PC-3 (cell line): ENCODE results near the gene KIFC1. TPM values are rescaled to one million over a fixed set of nuclear protein-coding genes. Genes with fewer than 3 reads are reported as not detected.

Source experiments
- ATAC-seq: fragments of 200-7000 bp; cut with Tn5 transposase; 2 replicates; pipeline ENCODE4 v1.9.1; 2020; ENCODE audit warnings: mild to moderate bottlenecking, moderate library complexity
- BruUV-seq: library from RNA; stranded (reverse); fragments of 400-500 nt; replicated peaks from 2 replicates; lab custom pipeline; 2021; lab: Mats Ljungman, UMichigan
- CTCF ChIA-PET: fragments of 300-600 bp; sonication (Branson Sonifier 250); formaldehyde crosslinking; loops from one replicate; lab custom pipeline; 2022; ENCODE audit warnings: antibody characterized with exemption; lab: Charles Lee
- POLR2A ChIA-PET: fragments of 300-600 bp; sonication (Branson Sonifier 250); formaldehyde crosslinking; loops from one replicate; lab custom pipeline; 2022; ENCODE audit warnings: antibody characterized with exemption; ENCODE audit not compliant: unreplicated experiment; lab: Charles Lee
- DNase-seq: peaks from one replicate; pipeline ENCODE4 v3.0.0-alpha.2; 2015
- H2AFZ ChIP-seq: fragments of 300-600 bp; sonication (generic); 2 replicates; pipeline ENCODE4 v1.6.0; 2016; ENCODE audit warnings: antibody characterized with exemption, low read length
- H3F3A ChIP-seq: fragments of 300-600 bp; sonication (generic); one replicate; pipeline ENCODE4 v1.6.0; 2017; ENCODE audit warnings: antibody characterized with exemption, low read length, control low read depth, mild to moderate bottlenecking; ENCODE audit not compliant: unreplicated experiment
- H3K27ac ChIP-seq: fragments of 300-600 bp; sonication (generic); 2 replicates; pipeline ENCODE4 v1.5.1; 2016; ENCODE audit warnings: mild to moderate bottlenecking, low read length
- H3K27me3 ChIP-seq: fragments of 300-600 bp; sonication (generic); 2 replicates; pipeline ENCODE4 v1.6.1; 2016; ENCODE audit warnings: low read length, mixed read lengths
- H3K36me3 ChIP-seq: fragments of 300-600 bp; sonication (generic); 2 replicates; pipeline ENCODE4 v1.6.1; 2016; ENCODE audit warnings: low read depth, mixed run types, low read length, mixed read lengths
- H3K4me1 ChIP-seq: fragments of 300-600 bp; sonication (generic); 2 replicates; pipeline ENCODE4 v1.5.1; 2016; ENCODE audit warnings: low read length; ENCODE audit not compliant: insufficient read depth
- H3K4me2 ChIP-seq: fragments of 300-600 bp; sonication (generic); 2 replicates; pipeline ENCODE4 v1.6.0; 2016; ENCODE audit warnings: low read length
- H3K4me3 ChIP-seq: fragments of 300-600 bp; sonication (generic); 2 replicates; pipeline ENCODE4 v1.5.1; 2016; ENCODE audit warnings: mild to moderate bottlenecking, low read length, mixed read lengths
- H3K79me2 ChIP-seq: fragments of 300-600 bp; sonication (generic); 2 replicates; pipeline ENCODE4 v1.6.1; 2017; ENCODE audit warnings: low read length, mixed read lengths
- H3K9ac ChIP-seq: fragments of 300-600 bp; sonication (generic); 2 replicates; pipeline ENCODE4 v1.6.0; 2016; ENCODE audit warnings: mild to moderate bottlenecking, low read length
- H3K9me2 ChIP-seq: fragments of 300-600 bp; sonication (generic); replicated peaks from 2 replicates; pipeline ENCODE4 v1.6.1; 2016; ENCODE audit warnings: mixed run types, low read length, mixed read lengths
- H3K9me3 ChIP-seq: fragments of 300-600 bp; sonication (generic); 2 replicates; pipeline ENCODE4 v1.6.1; 2016; ENCODE audit warnings: low read length, mixed read lengths
- H4K20me1 ChIP-seq: fragments of 300-600 bp; sonication (generic); 2 replicates; pipeline ENCODE4 v1.6.1; 2016; ENCODE audit warnings: low read length, mixed read lengths
- CTCF ChIP-seq: fragments of 300-600 bp; sonication (generic); conservative IDR thresholded peaks from 2 replicates; pipeline ENCODE4 v1.5.1; 2017; ENCODE audit warnings: antibody characterized with exemption, low read depth, mild to moderate bottlenecking, low read length
- EZH2 ChIP-seq: fragments of 300-600 bp; sonication (generic); IDR thresholded peaks from one replicate; pipeline ENCODE4 v1.6.1; 2017; ENCODE audit warnings: antibody characterized with exemption, mild to moderate bottlenecking, low read length; ENCODE audit not compliant: unreplicated experiment
- EZH2phosphoT487 ChIP-seq: fragments of 300-600 bp; sonication (generic); IDR thresholded peaks from 2 replicates; pipeline ENCODE4 v1.6.1; 2018; ENCODE audit warnings: mild to moderate bottlenecking, antibody characterized with exemption, low read length, borderline replicate concordance
- intact Hi-C: fragments of 100-400 bp; cut with micrococcal nuclease; formaldehyde crosslinking; loops from 2 replicates; pipeline ENCODE4 v1.9.0; 2023
- total RNA-seq: library from RNA; depleted of rRNA; stranded (reverse); fragments of >200 nt; gene quantifications from 2 replicates; pipeline ENCODE4 v1.2.3, GENCODE V29; 2014

KIFC1 gene
- total RNA-seq, 1 experiment from 2014 or later, result 66.7 TPM

- Histone ChIP-seq H3K9ac (no peak overlapping the region), H3K4me2 (no peak overlapping the region), H2AFZ (no peak overlapping the region), H3K4me1 (peaks cover 9% of the 10 kb centered on the region; the same call in 1 of the 2 replicates), H3F3A (peaks cover 16% of the 10 kb centered on the region), H4K20me1 (no peaks in the 10 kb centered on the region), H3K27ac (no peak overlapping the region), H3K36me3 (peaks cover 56% of the 10 kb centered on the region), H3K9me2 (no peaks in the 10 kb centered on the region), H3K79me2 (peaks cover 8% of the 10 kb centered on the region), H3K9me3 (no peaks in the 10 kb centered on the region), H3K4me3 (no peak overlapping the region), H3K27me3 (no peaks in the 10 kb centered on the region)
- no TSS peak for BruUV-seq
- POLR2A ChIA-PET, result no interaction called here
- peak; percentile 48 for DNase-seq
- TF ChIP-seq CTCF, result peak; percentile 59
- no peak for TF ChIP-seq EZH2
- no peak for TF ChIP-seq EZH2phosphoT487
- no peak for ATAC-seq
- intact Hi-C loops, result loop anchor here (5.0 kb wide), 1 partner anchor 110 kb away; the partner anchor contains the start of gene RGL2
- CTCF ChIA-PET, result no interaction called here
Measured at GRCh38 chr6:33407132-33407718, 15.6 kb downstream of the KIFC1 start.

- no peaks in the 10 kb centered on the region for H3K9me3 ChIP-seq
- TF ChIP-seq EZH2, result no peak
- TF ChIP-seq EZH2phosphoT487, result no peak
- no peak for TF ChIP-seq CTCF
- H3K36me3 ChIP-seq, result peaks cover 42% of the 10 kb centered on the region; the same call in 1 of the 2 replicates
- DNase-seq (peak; percentile 98), ATAC-seq (peak; percentile 93)
- H3K27me3 ChIP-seq, result no peaks in the 10 kb centered on the region
- ChIA-PET CTCF (interaction anchor here (0.5 to 0.6 kb wide), 3 partner anchors 20 to 395 kb away, joined by 3 to 4 read pairs (median 4); no protein-coding TSS in a partner anchor), POLR2A (interaction anchor here (0.6 kb wide), 1 partner anchor 1847 kb away, joined by 3 read pairs; no protein-coding TSS in a partner anchor)
- no TSS peak for BruUV-seq
- H3K9ac ChIP-seq, result peak overlapping the region; percentile 80
- H3K4me3 ChIP-seq, result peak overlapping the region; percentile 91
- H4K20me1 ChIP-seq, result no peaks in the 10 kb centered on the region
- peak overlapping the region; percentile 80 for H3K4me2 ChIP-seq
- H3K79me2 ChIP-seq, result peaks cover 9% of the 10 kb centered on the region
- peaks cover 16% of the 10 kb centered on the region for H3F3A ChIP-seq
- H3K9me2 ChIP-seq, result no peaks in the 10 kb centered on the region
- H2AFZ ChIP-seq, result peak overlapping the region; percentile 83
- intact Hi-C loops, result loop anchor here (1.0 to 10.0 kb wide), 3 partner anchors 8 to 205 kb away; partner anchors contain the start of genes CUTA, HSD17B8, KIFC1 and RING1
- H3K27ac ChIP-seq, result peak overlapping the region; percentile 71
- peaks cover 9% of the 10 kb centered on the region; the same call in 1 of the 2 replicates for H3K4me1 ChIP-seq
Measured at GRCh38 chr6:33410050-33410710, 18.6 kb downstream of the KIFC1 start.
